H1 (cell line): ENCODE measurements around the gene SMIM8.

Source experiments
- CEBPB ChIP-seq: IDR thresholded peaks from 2 replicates; pipeline ENCODE4 v1.6.1; 2012; ENCODE audit warnings: low read depth, low read length
- CTCF ChIP-seq, 3 experiments: IDR thresholded peaks; 1 replicate in 2 of 3; 2 replicates in 1 of 3; pipeline versions ENCODE4 v1.5.1 to v1.6.1; 2011; ENCODE audit warnings: low read length in 3 of 3, mild to moderate bottlenecking in 3 of 3, inconsistent platforms in 2 of 3, low read depth in 1 of 3, moderate library complexity in 1 of 3; ENCODE audit not compliant: insufficient read depth in 1 of 3; ENCODE audit errors: control extremely low read depth in 1 of 3
- EGR1 ChIP-seq: IDR thresholded peaks from 2 replicates; pipeline ENCODE4 v1.6.1; 2011; ENCODE audit warnings: low read depth, low read length, borderline replicate concordance
- EP300 ChIP-seq, 2 experiments: IDR thresholded peaks; 1 replicate in 1 of 2; 2 replicates in 1 of 2; pipeline ENCODE4 v1.6.1; 2011 to 2012; ENCODE audit warnings: low read depth in 2 of 2, low read length in 2 of 2, mild to moderate bottlenecking in 2 of 2, borderline replicate concordance in 1 of 2, inconsistent platforms in 1 of 2, moderate library complexity in 1 of 2
- EZH2 ChIP-seq: fragments of 200-600 bp; sonication (generic); IDR thresholded peaks from 2 replicates; pipeline ENCODE4 v1.7.1; 2012; ENCODE audit warnings: low read depth, mild to moderate bottlenecking, moderate library complexity, low read length, inconsistent platforms; ENCODE audit not compliant: severe bottlenecking
- GABPA ChIP-seq: IDR thresholded peaks from 2 replicates; pipeline ENCODE4 v1.6.1; 2011; ENCODE audit warnings: mild to moderate bottlenecking, low read length, moderate library complexity, borderline replicate concordance; ENCODE audit not compliant: insufficient read depth
- POLR2A ChIP-seq, 2 experiments: IDR thresholded peaks; 1 replicate in 1 of 2; 2 replicates in 1 of 2; pipeline ENCODE4 v1.6.1; 2011; ENCODE audit warnings: low read depth in 2 of 2, low read length in 2 of 2, mild to moderate bottlenecking in 2 of 2; ENCODE audit errors: control extremely low read depth in 1 of 2
- RAD21 ChIP-seq, 2 experiments: IDR thresholded peaks in 1 of 2; conservative IDR thresholded peaks in 1 of 2; 2 replicates each; pipeline ENCODE4 v1.6.1; 2011; ENCODE audit warnings: low read depth in 2 of 2, low read length in 2 of 2, improper control_type of control experiment in 1 of 2, inconsistent platforms in 1 of 2, mild to moderate bottlenecking in 1 of 2, moderate library complexity in 1 of 2
- RFX5 ChIP-seq: IDR thresholded peaks from 2 replicates; pipeline ENCODE4 v1.6.1; 2011; ENCODE audit warnings: low read depth, low read length, improper control_type of control experiment, borderline replicate concordance
- SIN3A ChIP-seq, 2 experiments: IDR thresholded peaks in 1 of 2; conservative IDR thresholded peaks in 1 of 2; 2 replicates each; pipeline ENCODE4 v1.6.1; 2011 to 2012; ENCODE audit warnings: low read length in 2 of 2, improper control_type of control experiment in 1 of 2, low read depth in 1 of 2, mild to moderate bottlenecking in 1 of 2
- TBP ChIP-seq: IDR thresholded peaks from 2 replicates; pipeline ENCODE4 v1.6.1; 2011; ENCODE audit warnings: low read depth, low read length, improper control_type of control experiment

- TF ChIP-seq CEBPB, result no peak
- no peak for TF ChIP-seq CTCF (IDR thresholded peaks at IDR 0.05; ENCODE audit: control extremely low read depth in 1 of 3, insufficient read depth in 1 of 3, low read depth in 1 of 3, low read length in 3 of 3)
- TF ChIP-seq EP300 (IDR thresholded peaks at IDR 0.05; ENCODE audit: borderline replicate concordance in 1 of 2, low read depth in 2 of 2, low read length in 2 of 2), result no peak
- no peak for TF ChIP-seq POLR2A (IDR thresholded peaks at IDR 0.05; ENCODE audit: control extremely low read depth in 1 of 2, low read depth in 2 of 2, low read length in 2 of 2)
- TF ChIP-seq GABPA, result no peak
- no peak for TF ChIP-seq TBP
- no peak for TF ChIP-seq RFX5
- no peak for TF ChIP-seq EGR1
- TF ChIP-seq SIN3A (conservative IDR thresholded peaks at IDR 0.05 in 1 of 2, IDR thresholded peaks at IDR 0.05 in 1 of 2; ENCODE audit: low read depth in 1 of 2, low read length in 2 of 2), result no peak
- no peak for TF ChIP-seq EZH2
- no peak for TF ChIP-seq RAD21 (IDR thresholded peaks at IDR 0.05 in 1 of 2, conservative IDR thresholded peaks at IDR 0.05 in 1 of 2; ENCODE audit: low read depth in 2 of 2, low read length in 2 of 2)
Observed at GRCh38 chr6:87281426-87281825, 41.0 kb upstream of the SMIM8 start.
